Measurements from ENCODE around the gene RGS7. TPM values are rescaled to one million over a fixed set of nuclear protein-coding genes. Genes with fewer than 3 reads are reported as not detected.

The RGS7 gene
- total RNA-seq, 1 experiment from 2014 or later, result 1.5 TPM

GRCh38 chr1:241229216-241229615 lies 127.8 kb downstream of the RGS7 start:
- Histone ChIP-seq H3K56ac (ENCODE audit: insufficient read length, low read depth, low read length) (no peak overlapping the region), H2BK12ac (ENCODE audit: insufficient read length, low read depth, low read length) (no peak overlapping the region), H2BK120ac (ENCODE audit: low read depth, low read length, poor library complexity, severe bottlenecking) (no peak overlapping the region), H4K8ac (replicated peaks; ENCODE audit: insufficient read length, low read depth, low read length) (no peak overlapping the region), H4K91ac (ENCODE audit: insufficient read length, low read depth, low read length) (no peak overlapping the region), H2BK20ac (ENCODE audit: low read depth, low read length, poor library complexity, severe bottlenecking) (no peak overlapping the region), H3K4me1 (ENCODE audit: insufficient read depth, low read length) (peaks cover 2% of the 10 kb centered on the region; the same call in 1 of the 2 replicates), H2BK5ac (ENCODE audit: insufficient read length, low read length) (no peak overlapping the region), H3K79me2 (ENCODE audit: insufficient read depth, low read length) (no peaks in the 10 kb centered on the region), H4K20me1 (ENCODE audit: control insufficient read depth, insufficient read depth, insufficient read length) (no peaks in the 10 kb centered on the region), H4K5ac (ENCODE audit: insufficient read length, low read depth, low read length) (no peak overlapping the region), H2BK15ac (ENCODE audit: low read depth, low read length) (no peak overlapping the region), H2AK5ac (ENCODE audit: insufficient read length, low read length) (no peak overlapping the region), H3K23me2 (ENCODE audit: insufficient read length, low read depth, low read length, poor library complexity, severe bottlenecking) (no peaks in the 10 kb centered on the region), H3K4me2 (ENCODE audit: insufficient read depth, insufficient read length, low read length) (no peak overlapping the region), H3K4ac (ENCODE audit: low read depth, low read length) (no peak overlapping the region), H3K18ac (ENCODE audit: insufficient read length, low read depth, low read length) (no peak overlapping the region), H3K23ac (ENCODE audit: insufficient read length, low read depth, low read length) (no peak overlapping the region), H3K9ac (ENCODE audit: extremely low read depth, insufficient read length, low read length) (no peak overlapping the region), H3K79me1 (ENCODE audit: insufficient read depth, low read depth, low read length, poor library complexity, severe bottlenecking) (no peaks in the 10 kb centered on the region), H3K14ac (ENCODE audit: insufficient read depth, low read length) (no peak overlapping the region), H3K9me3 (ENCODE audit: control insufficient read depth, low read depth, low read length) (no peaks in the 10 kb centered on the region), H3T11ph (ENCODE audit: low read length) (no peak overlapping the region), H2AFZ (ENCODE audit: low read length) (no peak overlapping the region), H3K27me3 (ENCODE audit: insufficient read depth, low read length) (no peaks in the 10 kb centered on the region), H3K27ac (ENCODE audit: insufficient read length, low read depth, low read length) (no peak overlapping the region)
- Mint-ChIP-seq H3K27me3 (ENCODE audit: low read depth) (no peaks in the 10 kb centered on the region), H3K4me1 (peaks cover 16 to 17% of the 10 kb centered on the region in 2 experiments), H3K4me3 (no peak overlapping the region), H3K9me3 (no peaks in the 10 kb centered on the region; a peak in 1 of 5 replicates), H3K36me3 (ENCODE audit: insufficient read depth in 1 of 3, low read depth in 3 of 3) (no peaks in the 10 kb centered on the region), H3K27ac (no peak overlapping the region)
- WGBS (ENCODE audit: extremely low coverage, insufficient read length, low lambda C conversion rate), result no CpG with 5 or more reads among the region's 11 CpGs
- TF ChIP-seq, protein P1, sequence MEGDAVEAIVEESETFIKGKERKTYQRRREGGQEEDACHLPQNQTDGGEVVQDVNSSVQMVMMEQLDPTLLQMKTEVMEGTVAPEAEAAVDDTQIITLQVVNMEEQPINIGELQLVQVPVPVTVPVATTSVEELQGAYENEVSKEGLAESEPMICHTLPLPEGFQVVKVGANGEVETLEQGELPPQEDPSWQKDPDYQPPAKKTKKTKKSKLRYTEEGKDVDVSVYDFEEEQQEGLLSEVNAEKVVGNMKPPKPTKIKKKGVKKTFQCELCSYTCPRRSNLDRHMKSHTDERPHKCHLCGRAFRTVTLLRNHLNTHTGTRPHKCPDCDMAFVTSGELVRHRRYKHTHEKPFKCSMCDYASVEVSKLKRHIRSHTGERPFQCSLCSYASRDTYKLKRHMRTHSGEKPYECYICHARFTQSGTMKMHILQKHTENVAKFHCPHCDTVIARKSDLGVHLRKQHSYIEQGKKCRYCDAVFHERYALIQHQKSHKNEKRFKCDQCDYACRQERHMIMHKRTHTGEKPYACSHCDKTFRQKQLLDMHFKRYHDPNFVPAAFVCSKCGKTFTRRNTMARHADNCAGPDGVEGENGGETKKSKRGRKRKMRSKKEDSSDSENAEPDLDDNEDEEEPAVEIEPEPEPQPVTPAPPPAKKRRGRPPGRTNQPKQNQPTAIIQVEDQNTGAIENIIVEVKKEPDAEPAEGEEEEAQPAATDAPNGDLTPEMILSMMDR (conservative IDR thresholded peaks at IDR 0.05), result no peak
- DNase-seq, result no peak
